ENCODE measurements around the gene KARS1. TPM values are rescaled to one million over a fixed set of nuclear protein-coding genes. Genes with fewer than 3 reads are reported as not detected.

The KARS1 gene
- total RNA-seq, 1 experiment from 2014 or later: 181 TPM

GRCh38 chr16:75618780-75619179 is 28.7 kb downstream of the KARS1 start:
- H3K4me3 Mint-ChIP-seq: no peak overlapping the region
- Histone ChIP-seq H3K4ac (ENCODE audit: low read depth, low read length) (no peak overlapping the region), H4K8ac (replicated peaks; ENCODE audit: insufficient read length, low read depth, low read length) (no peak overlapping the region), H2BK120ac (ENCODE audit: low read depth, low read length, poor library complexity, severe bottlenecking) (no peak overlapping the region), H2BK20ac (ENCODE audit: low read depth, low read length, poor library complexity, severe bottlenecking) (no peak overlapping the region), H3K23ac (ENCODE audit: insufficient read length, low read depth, low read length) (no peak overlapping the region), H3K27me3 (ENCODE audit: insufficient read depth, low read length) (no peaks in the 10 kb centered on the region), H3K4me1 (ENCODE audit: insufficient read depth, low read length) (no peaks in the 10 kb centered on the region), H4K91ac (ENCODE audit: insufficient read length, low read depth, low read length) (no peak overlapping the region), H2BK12ac (ENCODE audit: insufficient read length, low read depth, low read length) (no peak overlapping the region), H2AK5ac (ENCODE audit: insufficient read length, low read length) (no peak overlapping the region), H3K4me2 (ENCODE audit: insufficient read depth, insufficient read length, low read length) (no peak overlapping the region), H3T11ph (ENCODE audit: low read length) (no peak overlapping the region), H3K9me3 (ENCODE audit: control insufficient read depth, low read depth, low read length) (no peaks in the 10 kb centered on the region), H3K14ac (ENCODE audit: insufficient read depth, low read length) (no peak overlapping the region), H3K79me2 (ENCODE audit: insufficient read depth, low read length) (no peaks in the 10 kb centered on the region), H3K27ac (ENCODE audit: insufficient read length, low read depth, low read length) (no peak overlapping the region), H2BK15ac (ENCODE audit: low read depth, low read length) (no peak overlapping the region), H3K56ac (ENCODE audit: insufficient read length, low read depth, low read length) (no peak overlapping the region), H3K23me2 (ENCODE audit: insufficient read length, low read depth, low read length, poor library complexity, severe bottlenecking) (peaks cover 11% of the 10 kb centered on the region), H2BK5ac (ENCODE audit: insufficient read length, low read length) (no peak overlapping the region), H4K20me1 (ENCODE audit: control insufficient read depth, insufficient read depth, insufficient read length) (no peaks in the 10 kb centered on the region), H3K9ac (ENCODE audit: extremely low read depth, insufficient read length, low read length) (no peak overlapping the region), H3K18ac (ENCODE audit: insufficient read length, low read depth, low read length) (no peak overlapping the region), H2AFZ (ENCODE audit: low read length) (no peak overlapping the region), H3K79me1 (ENCODE audit: insufficient read depth, low read depth, low read length, poor library complexity, severe bottlenecking) (no peaks in the 10 kb centered on the region), H4K5ac (ENCODE audit: insufficient read length, low read depth, low read length) (no peak overlapping the region)
- no peaks in the 10 kb centered on the region for H3K9me3 Mint-ChIP-seq
- no peak for DNase-seq
- WGBS (ENCODE audit: extremely low coverage, insufficient read length, low lambda C conversion rate): no CpG with 5 or more reads among the region's 2 CpGs
- peaks cover 28 to 55% (median 55%) of the 10 kb centered on the region in 3 experiments; a peak in 6 of 7 replicates for H3K36me3 Mint-ChIP-seq (ENCODE audit: insufficient read depth in 1 of 3, low read depth in 3 of 3)
- H3K4me1 Mint-ChIP-seq: peaks cover 15 to 17% of the 10 kb centered on the region in 2 experiments
- TF ChIP-seq, protein P1, sequence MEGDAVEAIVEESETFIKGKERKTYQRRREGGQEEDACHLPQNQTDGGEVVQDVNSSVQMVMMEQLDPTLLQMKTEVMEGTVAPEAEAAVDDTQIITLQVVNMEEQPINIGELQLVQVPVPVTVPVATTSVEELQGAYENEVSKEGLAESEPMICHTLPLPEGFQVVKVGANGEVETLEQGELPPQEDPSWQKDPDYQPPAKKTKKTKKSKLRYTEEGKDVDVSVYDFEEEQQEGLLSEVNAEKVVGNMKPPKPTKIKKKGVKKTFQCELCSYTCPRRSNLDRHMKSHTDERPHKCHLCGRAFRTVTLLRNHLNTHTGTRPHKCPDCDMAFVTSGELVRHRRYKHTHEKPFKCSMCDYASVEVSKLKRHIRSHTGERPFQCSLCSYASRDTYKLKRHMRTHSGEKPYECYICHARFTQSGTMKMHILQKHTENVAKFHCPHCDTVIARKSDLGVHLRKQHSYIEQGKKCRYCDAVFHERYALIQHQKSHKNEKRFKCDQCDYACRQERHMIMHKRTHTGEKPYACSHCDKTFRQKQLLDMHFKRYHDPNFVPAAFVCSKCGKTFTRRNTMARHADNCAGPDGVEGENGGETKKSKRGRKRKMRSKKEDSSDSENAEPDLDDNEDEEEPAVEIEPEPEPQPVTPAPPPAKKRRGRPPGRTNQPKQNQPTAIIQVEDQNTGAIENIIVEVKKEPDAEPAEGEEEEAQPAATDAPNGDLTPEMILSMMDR (conservative IDR thresholded peaks at IDR 0.05): no peak
- H3K27ac Mint-ChIP-seq: no peak overlapping the region
- peaks cover 1% of the 10 kb centered on the region; the same call in 1 of the 2 replicates for H3K27me3 Mint-ChIP-seq (ENCODE audit: low read depth)

Data from H9 (cell line).